ENCODE results near the gene SRGN.

The SRGN gene

GRCh38 chr10:69069090-69070042 is 18.5 kb upstream of the SRGN start:
- DNase-seq, result no peak
- no peak for TF ChIP-seq POLR2A (IDR thresholded peaks at IDR 0.05; ENCODE audit: low read length)
- TF ChIP-seq GATA1 (IDR thresholded peaks at IDR 0.05; ENCODE audit: low read depth, low read length), result no peak

- DNase-seq, result no peak
- TF ChIP-seq POLR2A (IDR thresholded peaks at IDR 0.05; ENCODE audit: low read length) (no peak), GATA1 (IDR thresholded peaks at IDR 0.05; ENCODE audit: low read depth, low read length) (no peak)
Observed at GRCh38 chr10:69070951-69071350, 17.0 kb upstream of the SRGN start.

GRCh38 chr10:69071610-69072009 is 16.3 kb upstream of the SRGN start:
- DNase-seq, result no peak
- TF ChIP-seq GATA1 (IDR thresholded peaks at IDR 0.05; ENCODE audit: low read depth, low read length), result no peak
- TF ChIP-seq POLR2A (IDR thresholded peaks at IDR 0.05; ENCODE audit: low read length), result no peak

GRCh38 chr10:69073026-69073425 is 14.9 kb upstream of the SRGN start:
- TF ChIP-seq GATA1 (IDR thresholded peaks at IDR 0.05; ENCODE audit: low read depth, low read length) (no peak), POLR2A (IDR thresholded peaks at IDR 0.05; ENCODE audit: low read length) (no peak)
- DNase-seq, result no peak

GRCh38 chr10:69073736-69074364 is 14.1 kb upstream of the SRGN start:
- no peak for TF ChIP-seq GATA1 (IDR thresholded peaks at IDR 0.05; ENCODE audit: low read depth, low read length)
- no peak for TF ChIP-seq POLR2A (IDR thresholded peaks at IDR 0.05; ENCODE audit: low read length)
- no peak for DNase-seq

GRCh38 chr10:69074532-69074931 is 13.4 kb upstream of the SRGN start:
- peak in 1 of 2 experiments; percentile 42 for DNase-seq
- TF ChIP-seq GATA1 (IDR thresholded peaks at IDR 0.05; ENCODE audit: low read depth, low read length) (no peak), POLR2A (IDR thresholded peaks at IDR 0.05; ENCODE audit: low read length) (no peak)

- TF ChIP-seq GATA1 (IDR thresholded peaks at IDR 0.05; ENCODE audit: low read depth, low read length) (no peak), POLR2A (IDR thresholded peaks at IDR 0.05; ENCODE audit: low read length) (no peak)
- no peak for DNase-seq
Observed at GRCh38 chr10:69075431-69075830, 12.5 kb upstream of the SRGN start.

GRCh38 chr10:69078311-69078710 is 9.6 kb upstream of the SRGN start:
- DNase-seq, result no peak
- TF ChIP-seq POLR2A (IDR thresholded peaks at IDR 0.05; ENCODE audit: low read length), result no peak
- TF ChIP-seq GATA1 (IDR thresholded peaks at IDR 0.05; ENCODE audit: low read depth, low read length), result no peak

- TF ChIP-seq POLR2A (IDR thresholded peaks at IDR 0.05; ENCODE audit: low read length) (no peak), GATA1 (IDR thresholded peaks at IDR 0.05; ENCODE audit: low read depth, low read length) (no peak)
- no peak for DNase-seq
Observed at GRCh38 chr10:69080226-69080625, 7.7 kb upstream of the SRGN start.

- no peak for TF ChIP-seq POLR2A (IDR thresholded peaks at IDR 0.05; ENCODE audit: low read length)
- TF ChIP-seq GATA1 (IDR thresholded peaks at IDR 0.05; ENCODE audit: low read depth, low read length), result no peak
- peak in 1 of 2 experiments; percentile 19 for DNase-seq
Observed at GRCh38 chr10:69086001-69086509, 1.8 kb upstream of the SRGN start.

GRCh38 chr10:69088471-69088769 is 517 bp downstream of the SRGN start:
- DNase-seq, result peak; percentile 40 to 65
- TF ChIP-seq POLR2A (IDR thresholded peaks at IDR 0.05; ENCODE audit: low read length) (no peak), GATA1 (IDR thresholded peaks at IDR 0.05; ENCODE audit: low read depth, low read length) (no peak)

- TF ChIP-seq POLR2A (IDR thresholded peaks at IDR 0.05; ENCODE audit: low read length), result no peak
- TF ChIP-seq GATA1 (IDR thresholded peaks at IDR 0.05; ENCODE audit: low read depth, low read length), result no peak
- DNase-seq, result peak; percentile 86 to 88
Observed at GRCh38 chr10:69088801-69089501, 1.0 kb downstream of the SRGN start.

- peak; percentile 50 to 60 for DNase-seq
- TF ChIP-seq POLR2A (IDR thresholded peaks at IDR 0.05; ENCODE audit: low read length) (peak; percentile 50), GATA1 (IDR thresholded peaks at IDR 0.05; ENCODE audit: low read depth, low read length) (no peak)
Observed at GRCh38 chr10:69089638-69090599, 2.0 kb downstream of the SRGN start.

Data from erythroblast (primary cell).